Activated CD4-positive, alpha-beta T cell treated with anti-CD3 and anti-CD28 coated beads for 36 hours (primary cell): ENCODE results near the gene ARID1B. TPM values are rescaled to one million over a fixed set of nuclear protein-coding genes. Genes with fewer than 3 reads are reported as not detected.
A peak's percentile ranks its signal among the peaks of the same experiment; 100 is the strongest.

Source experiments
- ATAC-seq: fragments of 200-7000 bp; cut with Tn5 transposase; one replicate; pipeline ENCODE4 v1.10.0; 2021; ENCODE audit warnings: mild to moderate bottlenecking, moderate library complexity
- CTCF ChIA-PET: fragments of 350-600 bp; sonication (Branson Sonifier 250); formaldehyde crosslinking; loops from one replicate; lab custom pipeline; 2021; ENCODE audit warnings: antibody characterized with exemption; lab: Charles Lee
- POLR2A ChIA-PET: fragments of 350-600 bp; sonication (Branson Sonifier 250); formaldehyde crosslinking; loops from one replicate; lab custom pipeline; 2021; ENCODE audit warnings: antibody characterized with exemption, inconsistent platforms; lab: Charles Lee
- DNase-seq: peaks from one replicate; pipeline ENCODE4 v3.0.0-alpha.2; 2020
- H3K27ac Mint-ChIP-seq: one replicate; pipeline ENCODE4 v1.8.0; 2021; ENCODE audit warnings: mixed read lengths
- H3K27me3 Mint-ChIP-seq: one replicate; pipeline ENCODE4 v1.8.0; 2021; ENCODE audit warnings: mixed read lengths
- H3K36me3 Mint-ChIP-seq: one replicate; pipeline ENCODE4 v1.8.0; 2021; ENCODE audit warnings: low read depth, mixed read lengths
- H3K4me1 Mint-ChIP-seq: one replicate; pipeline ENCODE4 v1.8.0; 2021; ENCODE audit warnings: mixed read lengths
- H3K4me3 Mint-ChIP-seq: one replicate; pipeline ENCODE4 v1.8.0; 2021; ENCODE audit warnings: mild to moderate bottlenecking, moderate library complexity, mixed read lengths
- H3K9me3 Mint-ChIP-seq: one replicate; pipeline ENCODE4 v1.8.0; 2021; ENCODE audit warnings: low read depth, mixed read lengths
- intact Hi-C, 2 experiments: fragments of 100-400 bp; cut with DNase I in 1 of 2; cut with micrococcal nuclease in 1 of 2; formaldehyde crosslinking; loops; one replicate each; pipeline versions ENCODE4 v1.14.2 to v1.15.1; 2022 to 2024; cut with DNase I, micrococcal nuclease
- total RNA-seq, 2 experiments: library from RNA; stranded (reverse); gene quantifications; one replicate each; pipeline ENCODE4 v1.2.3, GENCODE V29; 2021

The ARID1B gene
- total RNA-seq, 2 experiments from 2014 or later = 42.2 to 53.6 TPM

- CTCF ChIA-PET = interaction anchor here (0.6 to 0.8 kb wide), 2 partner anchors 120 to 1749 kb away, joined by 3 to 4 read pairs; no protein-coding TSS in a partner anchor
- no peak for DNase-seq
- no peak for ATAC-seq
- intact Hi-C loops = no loop called here
- POLR2A ChIA-PET = interaction anchor here (0.6 kb wide), 2 partner anchors 109 to 150 kb away, joined by 3 read pairs; no protein-coding TSS in a partner anchor
- H3K9me3 Mint-ChIP-seq = no peaks in the 10 kb centered on the region
- H3K4me3 Mint-ChIP-seq = no peak overlapping the region
- no peaks in the 10 kb centered on the region for H3K27me3 Mint-ChIP-seq
- peaks cover 90% of the 10 kb centered on the region for H3K4me1 Mint-ChIP-seq
- no peaks in the 10 kb centered on the region for H3K36me3 Mint-ChIP-seq
- H3K27ac Mint-ChIP-seq = no peak overlapping the region
These were observed 16.0 kb downstream of the ARID1B start for GRCh38 chr6:156793200-156793599.

GRCh38 chr6:156794546-156795354 is 17.6 kb downstream of the ARID1B start:
- ChIA-PET CTCF (interaction anchor here (1.0 kb wide), 1 partner anchor 26 kb away, joined by 4 read pairs; no protein-coding TSS in a partner anchor), POLR2A (no interaction called here)
- Mint-ChIP-seq H3K4me3 (peak overlapping the region; percentile 57), H3K9me3 (no peaks in the 10 kb centered on the region), H3K36me3 (no peaks in the 10 kb centered on the region), H3K4me1 (peaks cover 86% of the 10 kb centered on the region), H3K27me3 (no peaks in the 10 kb centered on the region), H3K27ac (peak overlapping the region; percentile 79)
- intact Hi-C loops = no loop called here
- DNase-seq (peak; percentile 38), ATAC-seq (peak; percentile 52)

- Mint-ChIP-seq H3K4me1 (peaks cover 78% of the 10 kb centered on the region), H3K9me3 (no peaks in the 10 kb centered on the region), H3K27ac (peak overlapping the region; percentile 29), H3K4me3 (peak overlapping the region; percentile 23), H3K27me3 (no peaks in the 10 kb centered on the region), H3K36me3 (no peaks in the 10 kb centered on the region)
- ChIA-PET CTCF (interaction anchor here (0.8 kb wide), 1 partner anchor 10 kb away, joined by 4 read pairs; no protein-coding TSS in a partner anchor), POLR2A (interaction anchor here (0.7 kb wide), 1 partner anchor 162 kb away, joined by 5 read pairs; no protein-coding TSS in a partner anchor)
- intact Hi-C loops = no loop called here
- no peak for DNase-seq
- ATAC-seq = no peak
These were observed 18.6 kb downstream of the ARID1B start for GRCh38 chr6:156795825-156796224.

- POLR2A ChIA-PET = interaction anchor here (0.5 kb wide), 1 partner anchor 139 kb away, joined by 3 read pairs; no protein-coding TSS in a partner anchor
- DNase-seq (no peak), ATAC-seq (no peak)
- peak overlapping the region; percentile 5 for H3K27ac Mint-ChIP-seq
- H3K36me3 Mint-ChIP-seq = no peaks in the 10 kb centered on the region
- peaks cover 73% of the 10 kb centered on the region for H3K4me1 Mint-ChIP-seq
- no peak overlapping the region for H3K4me3 Mint-ChIP-seq
- intact Hi-C loops = no loop called here
- CTCF ChIA-PET = interaction anchor here (0.8 kb wide), 1 partner anchor 11 kb away, joined by 4 read pairs; no protein-coding TSS in a partner anchor
- H3K27me3 Mint-ChIP-seq = no peaks in the 10 kb centered on the region
- H3K9me3 Mint-ChIP-seq = no peaks in the 10 kb centered on the region
These were observed 19.4 kb downstream of the ARID1B start for GRCh38 chr6:156796627-156797026.

- Mint-ChIP-seq H3K27ac (no peak overlapping the region), H3K27me3 (no peaks in the 10 kb centered on the region), H3K4me3 (no peak overlapping the region), H3K4me1 (peaks cover 70% of the 10 kb centered on the region), H3K36me3 (peaks cover 2% of the 10 kb centered on the region), H3K9me3 (no peaks in the 10 kb centered on the region)
- ChIA-PET CTCF (interaction anchor here (0.6 kb wide), 1 partner anchor 169 kb away, joined by 3 read pairs; no protein-coding TSS in a partner anchor), POLR2A (interaction anchor here (0.6 kb wide), 1 partner anchor 632 kb away, joined by 6 read pairs; no protein-coding TSS in a partner anchor)
- DNase-seq (no peak), ATAC-seq (no peak)
- intact Hi-C loops = no loop called here
These were observed 20.9 kb downstream of the ARID1B start for GRCh38 chr6:156797901-156798735.

- H3K4me1 Mint-ChIP-seq = peaks cover 70% of the 10 kb centered on the region
These were observed 24.5 kb downstream of the ARID1B start for GRCh38 chr6:156801712-156802111.

GRCh38 chr6:156803353-156803752 is 26.2 kb downstream of the ARID1B start:
- ChIA-PET POLR2A (no interaction called here), CTCF (interaction anchor here (1.6 kb wide), 1 partner anchor 12 kb away, joined by 4 read pairs; no protein-coding TSS in a partner anchor)
- no peak for DNase-seq
- no peak for ATAC-seq
- H3K9me3 Mint-ChIP-seq = peaks cover 4% of the 10 kb centered on the region
- H3K4me3 Mint-ChIP-seq = no peak overlapping the region
- H3K36me3 Mint-ChIP-seq = peaks cover 15% of the 10 kb centered on the region
- no peaks in the 10 kb centered on the region for H3K27me3 Mint-ChIP-seq
- intact Hi-C loops = no loop called here
- peaks cover 71% of the 10 kb centered on the region for H3K4me1 Mint-ChIP-seq
- peak overlapping the region; percentile 64 for H3K27ac Mint-ChIP-seq

More at GRCh38 chr6:156801712-156802111, 24.5 kb downstream of the ARID1B start:
- intact Hi-C loops = no loop called here
- ATAC-seq (no peak), DNase-seq (no peak)
- ChIA-PET POLR2A (no interaction called here), CTCF (interaction anchor here (1.2 kb wide), 1 partner anchor 15 kb away, joined by 5 read pairs; no protein-coding TSS in a partner anchor)
- Mint-ChIP-seq H3K9me3 (peaks cover 4% of the 10 kb centered on the region), H3K27ac (peak overlapping the region; percentile 42), H3K4me3 (no peak overlapping the region), H3K27me3 (no peaks in the 10 kb centered on the region), H3K36me3 (peaks cover 15% of the 10 kb centered on the region)

GRCh38 chr6:156804402-156804801 is 27.2 kb downstream of the ARID1B start:
- H3K27ac Mint-ChIP-seq = no peak overlapping the region
- ATAC-seq = peak; percentile 68
- ChIA-PET POLR2A (no interaction called here), CTCF (no interaction called here)
- H3K4me1 Mint-ChIP-seq = peaks cover 74% of the 10 kb centered on the region
- H3K4me3 Mint-ChIP-seq = no peak overlapping the region
- intact Hi-C loops = no loop called here
- peaks cover 4% of the 10 kb centered on the region for H3K9me3 Mint-ChIP-seq
- no peaks in the 10 kb centered on the region for H3K27me3 Mint-ChIP-seq
- peaks cover 15% of the 10 kb centered on the region for H3K36me3 Mint-ChIP-seq
- DNase-seq = peak; percentile 58

- POLR2A ChIA-PET = no interaction called here
- H3K4me1 Mint-ChIP-seq = peaks cover 85% of the 10 kb centered on the region
- peaks cover 22% of the 10 kb centered on the region for H3K36me3 Mint-ChIP-seq
- H3K27ac Mint-ChIP-seq = no peak overlapping the region
- H3K27me3 Mint-ChIP-seq = no peaks in the 10 kb centered on the region
- intact Hi-C loops = no loop called here
- no peak for ATAC-seq
- CTCF ChIA-PET = interaction anchor here (0.8 to 0.9 kb wide), 2 partner anchors 14 to 129 kb away, joined by 3 read pairs; no protein-coding TSS in a partner anchor
- no peak for DNase-seq
- H3K4me3 Mint-ChIP-seq = no peak overlapping the region
- peaks cover 6% of the 10 kb centered on the region for H3K9me3 Mint-ChIP-seq
These were observed 29.0 kb downstream of the ARID1B start for GRCh38 chr6:156806155-156806554.

GRCh38 chr6:156807028-156807427 is 29.9 kb downstream of the ARID1B start:
- H3K27me3 Mint-ChIP-seq = no peaks in the 10 kb centered on the region
- no peak overlapping the region for H3K4me3 Mint-ChIP-seq
- POLR2A ChIA-PET = interaction anchor here (0.6 kb wide), 2 partner anchors 70 to 230 kb away, joined by 3 to 5 read pairs; no protein-coding TSS in a partner anchor
- CTCF ChIA-PET = interaction anchor here (0.6 to 1.2 kb wide), 4 partner anchors 12 to 48 kb away, joined by 3 to 4 read pairs (median 3); no protein-coding TSS in a partner anchor
- peaks cover 87% of the 10 kb centered on the region for H3K4me1 Mint-ChIP-seq
- DNase-seq = no peak
- H3K9me3 Mint-ChIP-seq = peaks cover 6% of the 10 kb centered on the region
- peaks cover 20% of the 10 kb centered on the region for H3K36me3 Mint-ChIP-seq
- no peak overlapping the region for H3K27ac Mint-ChIP-seq
- intact Hi-C loops = no loop called here
- no peak for ATAC-seq
